HUDEP-2 (cell line): ENCODE data around the gene PTPRR.
"Not testable (repeated sequence)": the region's sequence is repeated elsewhere in the genome, so short reads cannot be mapped to it uniquely, and the experiment has no call there.

Experiments used
- DNase-seq, 76 experiments: peaks; one replicate each; lab custom pipeline; 2025; ENCODE audit not compliant: unreplicated experiment in 76 of 76; lab: John Stamatoyannopoulos, UW

Gene PTPRR

DNA sequence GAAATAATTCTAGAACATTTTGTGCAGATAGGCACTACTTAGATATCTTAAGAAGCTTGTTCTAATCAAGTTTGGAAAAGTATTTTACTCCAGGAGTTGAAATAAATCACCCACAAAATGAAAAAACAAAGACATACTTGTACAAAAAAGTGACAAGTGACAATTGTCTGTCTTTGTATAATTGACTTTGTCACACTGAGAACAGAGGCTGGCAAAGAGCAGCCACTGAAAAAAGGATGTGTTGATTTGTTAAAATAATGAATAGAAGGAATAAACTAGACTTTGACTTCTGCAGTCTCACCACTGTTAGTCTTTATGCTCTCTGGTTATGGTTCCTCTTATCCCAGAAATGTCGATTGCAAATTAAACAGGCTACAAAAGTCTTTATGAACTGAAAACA is 77.6 kb downstream of the PTPRR start:
- DNase-seq, result no peak

DNA sequence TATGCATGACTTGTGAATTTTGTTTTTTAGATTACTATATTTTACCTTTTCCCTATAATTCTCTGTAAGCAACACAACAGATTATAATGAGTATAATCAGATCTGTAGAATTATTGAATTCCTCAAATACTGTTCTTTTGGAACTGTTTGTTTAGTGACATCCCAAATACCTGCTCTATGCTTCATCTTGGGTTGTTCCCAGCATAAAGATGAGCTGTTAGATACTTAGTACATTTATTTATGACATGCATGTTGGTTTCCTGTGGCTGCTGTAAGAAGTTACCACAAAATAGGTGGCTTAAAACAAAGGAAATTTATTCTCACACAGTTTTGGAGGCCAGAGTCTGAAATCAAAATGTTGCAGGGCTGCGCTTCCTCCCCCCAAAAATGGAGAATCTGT is 78.4 kb downstream of the PTPRR start:
- no peak for DNase-seq

DNA sequence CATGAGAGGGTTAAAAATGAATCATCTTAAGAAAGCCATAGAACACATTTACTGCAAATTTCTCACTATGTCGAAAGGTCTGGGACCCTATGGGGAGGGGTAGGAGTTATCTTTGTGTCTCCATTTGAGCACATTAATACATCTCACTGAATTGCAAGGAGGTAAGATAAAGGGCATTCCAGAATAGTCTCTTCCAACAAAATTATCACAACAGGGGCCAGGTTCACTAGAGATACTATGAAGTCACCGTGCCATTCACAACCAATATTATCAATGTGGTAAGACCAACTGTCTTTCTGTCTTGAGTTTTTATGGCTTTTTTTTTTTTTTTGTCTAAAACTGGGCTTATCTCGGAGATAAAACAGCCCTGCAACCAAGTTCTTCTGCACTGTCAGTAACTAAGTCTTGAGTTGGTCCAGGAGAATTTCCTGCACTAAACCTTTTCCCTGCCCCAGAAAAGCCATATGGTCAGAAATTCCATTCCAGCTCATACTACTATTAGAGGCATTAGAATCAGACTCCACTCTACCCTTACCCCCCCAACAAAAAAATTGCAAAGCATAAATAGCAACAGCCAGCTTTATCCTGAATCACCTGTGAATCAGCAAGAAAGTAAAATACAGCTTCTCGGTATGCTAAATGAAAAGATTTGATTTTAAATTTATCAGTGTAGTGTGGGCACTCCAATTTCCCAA is 79.7 kb downstream of the PTPRR start:
- DNase-seq, result no peak

DNA sequence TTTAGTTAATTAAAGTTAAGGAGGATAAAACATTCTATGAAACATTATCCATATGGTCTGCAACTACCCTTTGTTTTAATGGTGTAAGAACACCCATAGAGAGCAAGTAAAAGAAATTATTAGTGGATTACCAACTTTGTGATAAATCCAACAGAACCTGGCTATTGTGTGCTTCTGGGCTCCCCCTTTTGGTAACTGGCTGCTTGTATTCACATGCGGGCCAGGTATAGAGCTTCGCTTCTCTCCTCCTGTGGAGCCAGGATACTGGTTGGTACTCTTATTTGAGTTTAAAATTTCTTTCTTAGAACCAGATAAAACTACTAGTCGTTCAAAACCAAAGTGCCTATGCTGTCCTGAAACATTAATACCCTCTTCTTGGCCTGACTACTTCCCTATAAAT is 81.0 kb downstream of the PTPRR start:
- no peak for DNase-seq

DNA sequence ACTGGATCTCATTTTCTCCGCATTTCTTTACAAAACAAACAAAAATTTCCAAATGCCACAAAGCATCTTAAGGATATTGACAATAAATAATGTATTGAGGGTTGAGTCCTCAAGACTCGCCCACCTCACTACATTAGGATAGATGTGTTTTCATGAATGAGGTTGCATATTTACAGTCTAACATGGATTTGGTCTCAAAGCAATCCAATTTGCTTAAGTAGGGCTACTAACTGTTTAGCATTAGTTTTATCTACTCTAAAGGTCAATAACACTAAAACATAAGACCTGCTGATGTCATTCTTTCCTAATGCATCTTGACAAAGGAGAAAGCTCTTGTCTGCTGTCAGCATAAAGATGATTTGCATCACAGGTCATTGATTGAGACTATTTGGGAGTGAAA is 82.4 kb downstream of the PTPRR start:
- no peak for DNase-seq

DNA sequence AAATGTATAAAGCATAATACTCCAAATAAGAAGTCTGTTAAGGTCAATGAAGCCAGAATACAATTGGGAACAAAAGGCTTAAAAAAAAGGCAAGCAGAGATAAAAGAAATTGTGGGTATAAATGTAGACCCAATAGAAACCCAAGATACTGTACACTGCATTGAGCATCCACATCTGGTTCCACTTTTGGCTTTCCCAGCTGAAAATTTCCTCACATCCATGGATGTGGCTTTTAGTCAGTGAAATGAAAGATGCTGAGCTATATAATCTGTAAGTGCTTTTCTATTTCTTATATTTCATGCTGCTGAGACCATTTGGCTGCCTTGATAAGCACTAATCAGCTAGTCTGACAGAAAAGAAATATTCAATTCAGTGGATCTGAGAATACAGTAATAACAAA is 83.5 kb downstream of the PTPRR start:
- no peak for DNase-seq

DNA sequence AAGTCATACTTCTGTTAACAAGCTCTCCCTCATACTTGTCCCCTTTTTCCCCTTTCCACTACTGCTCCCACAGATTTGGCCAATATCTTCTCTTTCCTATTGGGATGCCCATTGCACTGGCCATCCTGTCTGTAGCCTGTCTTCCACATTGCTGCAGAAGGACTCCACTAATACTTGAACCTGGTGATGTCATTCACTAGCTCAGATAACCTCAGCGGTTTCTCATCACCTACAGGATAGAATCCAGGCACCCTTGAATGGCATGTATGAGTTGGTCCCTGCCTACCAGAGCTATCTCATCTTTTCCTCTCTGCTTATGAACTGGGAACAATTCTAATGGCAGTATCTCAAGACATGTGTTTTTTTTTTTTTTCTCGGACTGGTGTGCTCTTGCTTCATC is 84.6 kb downstream of the PTPRR start:
- DNase-seq, result no peak

DNA sequence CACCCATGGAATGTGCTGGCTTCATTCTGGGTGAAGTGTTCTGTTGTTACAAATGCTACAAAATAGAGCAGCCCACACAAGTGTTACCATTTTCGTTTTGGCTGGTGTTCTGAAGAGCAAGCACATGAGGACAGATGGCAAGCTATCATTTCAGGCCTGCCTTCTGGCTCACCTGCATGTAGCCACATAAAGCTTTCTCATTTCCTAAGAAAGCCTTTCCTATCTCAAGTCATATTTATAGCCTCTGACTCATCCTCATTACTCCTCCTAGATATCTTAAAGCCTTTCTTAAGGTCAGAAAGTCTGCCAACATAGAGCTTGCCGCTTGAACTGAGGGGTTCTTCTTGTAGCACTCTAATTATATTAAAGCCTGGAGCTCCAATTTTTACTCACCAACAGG is 89.0 kb downstream of the PTPRR start:
- DNase-seq, result no peak

DNA sequence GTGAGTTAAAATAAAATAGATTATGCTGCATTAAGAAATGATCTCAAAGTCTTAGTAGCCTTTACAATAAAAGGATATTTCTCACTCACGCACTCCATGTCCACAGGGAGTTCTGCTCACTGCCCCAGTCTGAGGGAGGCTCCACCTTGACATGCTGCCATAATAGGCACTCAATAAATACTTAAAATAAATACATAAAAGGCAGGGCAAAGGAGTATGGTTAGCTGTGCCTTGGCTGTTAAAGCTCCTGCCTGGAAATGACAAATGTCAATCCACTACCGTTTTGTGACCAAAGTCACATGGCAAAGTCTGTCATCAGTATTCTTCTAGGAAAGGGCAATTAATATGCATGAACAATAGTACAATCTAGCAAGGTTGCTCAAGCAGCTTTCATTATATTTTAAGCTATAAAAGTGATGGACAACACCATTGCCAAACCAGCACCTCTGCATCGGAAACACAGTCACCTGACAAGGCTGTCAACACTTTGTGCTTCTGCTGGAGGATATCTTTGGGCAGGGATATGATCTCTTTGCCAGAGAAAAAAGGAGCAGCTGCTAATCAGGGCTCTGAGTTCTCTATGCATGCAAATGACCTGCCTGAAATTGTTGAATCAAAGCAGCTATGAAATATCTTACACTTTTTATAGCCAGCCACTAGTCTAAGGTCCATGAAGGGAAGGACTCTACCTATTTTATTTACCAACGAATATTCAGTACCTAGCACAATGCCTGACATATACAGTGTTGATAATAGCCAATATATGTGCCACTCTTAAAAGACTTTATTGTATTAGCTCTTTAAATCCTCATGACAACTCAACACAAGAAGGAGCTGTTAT is 90.1 kb downstream of the PTPRR start:
- no peak for DNase-seq

DNA sequence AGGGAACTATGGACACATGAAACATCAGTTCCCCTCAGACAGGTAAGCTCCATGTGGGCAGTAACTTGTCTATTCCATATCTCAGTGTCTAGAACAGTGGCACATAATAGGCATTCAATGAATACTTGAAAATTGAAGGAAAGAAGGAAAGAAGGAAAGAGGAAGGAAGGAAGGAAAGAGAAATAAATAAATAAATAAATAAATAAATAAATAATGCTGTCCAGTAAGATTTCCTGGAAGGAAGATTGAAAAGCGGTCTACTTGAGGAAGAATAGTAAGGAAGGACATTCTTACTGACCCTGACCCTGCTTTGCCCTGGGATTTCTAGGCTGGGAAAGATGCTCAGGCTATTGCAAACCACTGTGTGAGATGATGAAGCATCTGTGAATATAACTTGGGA is 91.5 kb downstream of the PTPRR start:
- no peak for DNase-seq

DNA sequence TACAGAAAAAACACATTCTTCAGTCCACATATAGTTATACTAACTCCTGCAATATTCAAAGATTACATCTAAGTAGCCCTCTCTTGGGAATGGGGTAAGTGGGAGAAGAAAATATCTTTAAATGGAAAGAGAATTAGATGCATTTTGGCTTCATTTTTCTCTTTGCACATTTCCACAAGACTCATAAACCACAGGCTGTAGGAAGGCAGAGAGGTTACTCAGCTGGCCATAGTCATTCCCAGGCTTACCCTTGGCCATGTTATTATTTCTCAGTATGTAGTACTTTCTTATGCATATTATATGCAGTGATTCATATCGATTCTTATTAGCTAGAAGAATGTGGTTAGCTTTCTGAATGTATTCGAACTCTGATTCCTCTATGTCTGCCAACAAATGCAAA is 92.2 kb downstream of the PTPRR start:
- no peak for DNase-seq

DNA sequence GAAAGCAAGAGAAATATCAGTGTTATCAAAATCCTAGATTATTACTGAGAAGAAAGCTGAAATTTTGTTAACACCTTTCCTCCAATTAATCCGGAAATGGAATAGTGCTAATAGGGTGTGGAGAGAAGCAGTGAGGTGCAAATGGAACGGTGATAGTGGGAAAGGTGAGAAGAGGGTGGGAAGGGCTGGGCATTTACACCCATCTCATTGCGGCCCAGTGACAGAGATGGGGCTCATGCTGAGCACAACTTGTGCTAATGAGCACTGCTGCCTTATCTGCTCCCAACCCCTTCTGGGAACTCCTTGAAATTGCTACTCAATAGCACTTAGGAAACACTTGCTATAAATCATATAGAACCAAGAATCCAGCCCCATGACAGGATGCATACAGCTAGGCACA is 94.4 kb downstream of the PTPRR start:
- DNase-seq, result no peak

DNA sequence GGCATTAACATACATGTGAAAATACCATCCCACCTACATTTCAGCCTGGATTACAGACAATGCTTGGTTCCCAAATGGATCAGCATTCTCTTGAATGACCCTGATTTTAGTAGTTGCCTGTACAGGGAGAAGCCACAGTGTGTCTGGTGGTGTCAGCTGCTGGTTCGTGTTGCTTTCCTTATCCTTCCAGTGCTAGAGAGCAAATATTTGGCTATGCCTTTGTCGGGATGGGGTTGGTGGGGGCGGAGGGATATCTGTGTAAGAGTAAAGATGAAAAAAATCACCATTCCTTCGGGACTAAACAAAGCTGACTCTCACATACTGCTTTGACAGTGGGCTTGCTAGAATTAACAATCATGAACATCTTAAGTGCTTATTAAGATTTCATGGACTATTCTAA is 96.0 kb downstream of the PTPRR start:
- DNase-seq, result no peak

DNA sequence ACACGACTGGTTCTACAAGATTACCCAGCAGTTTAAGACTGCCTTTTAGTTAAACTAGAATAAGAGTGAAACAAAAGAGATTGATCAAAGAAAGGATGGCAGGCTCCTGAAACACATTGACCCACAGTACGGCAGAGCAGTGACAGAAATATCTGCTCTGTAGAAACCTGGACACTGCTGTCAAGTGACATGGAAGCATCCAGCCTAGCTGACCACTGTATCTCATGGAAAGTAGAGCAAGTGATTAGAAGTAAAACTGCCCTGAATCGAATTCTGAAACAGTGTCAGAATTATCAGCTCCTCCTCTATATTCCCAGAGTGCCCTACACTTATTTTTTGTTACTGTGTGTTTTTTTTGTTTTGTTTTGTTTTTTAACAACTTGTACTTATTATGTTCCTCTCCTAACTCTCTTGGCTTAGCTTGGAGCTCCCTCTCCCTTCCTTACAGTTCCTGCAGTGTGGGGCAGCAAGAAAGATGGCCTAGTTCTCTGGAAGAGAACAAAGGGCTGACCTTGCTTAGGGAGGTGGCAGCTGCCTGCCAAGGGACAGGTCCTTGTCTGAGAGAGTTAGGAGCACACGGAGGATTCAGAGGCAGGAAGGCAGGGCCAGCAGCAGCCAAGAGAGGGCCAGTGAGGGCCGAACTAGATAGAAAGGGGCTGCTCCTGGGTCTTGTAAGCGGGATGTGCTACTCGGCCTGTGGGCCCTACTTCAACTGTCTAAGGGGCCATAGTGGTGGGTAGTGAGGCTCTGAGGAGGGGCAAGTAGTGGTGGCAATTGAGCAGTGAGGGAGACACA is 97.2 kb downstream of the PTPRR start:
- DNase-seq, result no peak

DNA sequence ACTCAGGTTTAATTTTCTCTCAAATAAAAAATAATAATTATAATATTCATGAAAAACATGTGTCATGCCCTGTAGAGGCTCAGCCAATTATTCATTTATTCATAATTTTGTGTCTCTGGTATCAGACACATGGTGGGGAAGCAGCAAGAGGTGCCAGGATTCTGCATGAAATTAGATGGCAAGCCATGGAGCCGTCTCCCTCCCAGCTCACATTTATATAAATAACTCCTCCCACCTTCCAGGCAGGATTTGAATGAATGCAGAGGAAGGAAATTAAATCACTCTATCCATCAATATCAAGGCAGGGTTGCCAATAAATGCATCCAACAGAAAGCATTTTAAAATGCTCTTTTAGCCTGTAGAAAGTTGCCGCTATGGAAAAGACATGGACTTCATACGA is 98.1 kb downstream of the PTPRR start:
- no peak for DNase-seq

DNA sequence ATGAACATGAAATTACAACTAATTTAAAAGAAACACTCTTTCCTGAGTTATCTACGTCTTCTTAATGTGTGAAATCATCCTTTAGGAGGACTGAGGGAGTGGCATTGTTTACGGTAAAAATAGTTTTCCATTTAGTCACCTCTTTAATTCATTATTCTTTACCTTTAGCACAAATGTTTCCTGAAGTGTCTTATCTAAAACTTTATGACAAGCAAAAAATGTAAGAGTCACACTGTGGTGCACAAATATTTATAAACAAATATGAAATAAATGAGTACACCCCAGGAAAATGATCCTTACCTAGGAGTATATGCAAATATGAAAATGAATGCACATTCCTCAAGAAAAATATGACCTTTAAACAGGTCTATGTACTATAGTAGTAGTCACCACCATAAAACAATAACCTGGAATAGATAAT is 104.6 kb downstream of the PTPRR start:
- DNase-seq, result no peak

DNA sequence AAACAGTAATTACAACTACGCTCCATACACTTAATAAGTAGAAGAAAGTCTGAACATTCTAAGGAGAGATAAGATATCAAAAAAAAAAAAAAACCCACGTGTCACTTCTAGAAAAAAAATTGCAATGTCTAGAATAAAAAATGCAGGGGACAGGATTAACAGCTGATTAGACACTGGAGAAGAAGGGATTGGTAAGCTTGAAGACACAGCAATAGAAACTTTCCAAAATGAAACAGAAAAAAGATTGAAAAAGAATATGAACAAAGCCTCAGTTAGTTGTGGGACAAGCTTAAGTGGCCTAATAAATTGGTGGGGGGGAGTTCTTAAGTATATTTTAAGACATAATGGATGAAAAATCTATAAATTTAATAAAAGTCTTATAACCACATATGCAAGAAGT is 105.5 kb downstream of the PTPRR start:
- no peak for DNase-seq

DNA sequence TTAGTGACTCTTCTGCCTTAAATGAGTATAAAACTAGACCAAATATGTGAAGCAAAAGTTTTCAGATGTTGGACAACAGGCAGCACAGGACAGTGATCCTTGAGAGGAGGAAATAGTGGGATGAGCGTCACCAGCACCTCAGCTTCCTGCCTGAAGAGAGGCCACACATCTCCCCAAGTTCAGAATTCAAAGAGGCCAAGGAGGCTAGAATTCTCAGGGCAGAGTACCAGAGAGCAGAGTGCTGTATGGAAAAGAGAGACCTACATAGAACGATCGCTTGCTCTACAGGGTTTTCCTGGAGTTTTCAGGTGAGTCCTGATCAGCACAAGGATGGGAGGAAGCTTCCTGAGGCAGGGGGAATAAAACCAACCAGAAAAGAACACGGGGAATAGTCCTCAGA is 107.0 kb downstream of the PTPRR start:
- no peak for DNase-seq

DNA sequence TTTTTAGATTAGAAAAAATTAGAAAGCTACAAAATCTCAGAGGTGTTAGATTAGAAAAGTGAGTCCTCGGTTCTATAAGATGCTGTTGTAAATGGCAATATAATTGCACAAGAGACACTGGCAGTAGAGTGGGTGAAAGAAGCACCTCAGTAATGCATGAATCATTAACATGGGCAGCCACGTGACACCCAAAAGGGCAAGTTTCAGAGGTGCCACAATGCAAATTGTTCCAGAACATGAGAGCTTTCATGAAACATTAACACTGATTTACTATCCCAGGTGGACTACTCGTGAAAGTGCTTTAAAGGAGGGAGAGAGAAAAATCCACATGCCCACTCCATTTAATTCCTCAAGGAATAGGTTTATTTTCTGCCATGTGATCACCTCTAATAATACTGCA is 108.4 kb downstream of the PTPRR start:
- no peak for DNase-seq

DNA sequence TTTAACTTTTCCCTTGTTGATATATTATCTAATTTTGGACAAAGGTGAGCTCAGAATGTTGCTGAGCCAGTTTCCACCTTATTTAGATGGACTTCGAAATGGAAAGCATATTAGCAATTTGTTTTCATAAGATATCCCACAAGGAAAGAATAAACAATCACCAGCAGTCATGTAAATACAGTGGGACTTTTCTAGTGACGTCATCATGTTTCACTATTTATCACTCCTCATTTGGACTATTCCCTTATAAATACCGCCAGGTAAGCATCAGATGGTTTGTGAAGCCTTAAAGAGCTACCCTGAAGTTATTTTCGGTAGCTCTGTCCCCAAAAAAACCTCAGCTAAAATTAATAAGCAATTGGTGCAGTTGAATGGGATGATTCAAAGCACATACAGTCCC is 110.7 kb downstream of the PTPRR start:
- DNase-seq, result no peak

DNA sequence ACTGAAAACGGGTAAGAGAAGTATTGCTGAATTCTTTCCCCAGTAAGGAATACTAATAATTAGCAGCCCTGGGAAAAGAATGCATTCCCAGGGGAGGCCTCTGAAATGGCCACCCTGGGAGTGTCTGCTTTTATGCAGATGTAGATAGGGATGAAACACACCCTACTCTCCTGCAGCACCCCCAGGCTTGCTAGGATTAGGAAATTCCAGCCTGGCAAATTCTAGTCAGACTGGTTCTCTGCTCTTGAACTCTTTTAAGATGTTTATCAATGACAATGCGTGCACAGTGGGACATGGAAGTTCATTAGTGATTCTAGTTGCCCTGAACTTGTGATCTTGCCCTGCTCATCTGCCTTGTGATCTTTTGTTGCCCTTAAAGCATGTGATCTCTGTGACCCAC is 112.5 kb downstream of the PTPRR start:
- not testable (repeated sequence) for DNase-seq

DNA sequence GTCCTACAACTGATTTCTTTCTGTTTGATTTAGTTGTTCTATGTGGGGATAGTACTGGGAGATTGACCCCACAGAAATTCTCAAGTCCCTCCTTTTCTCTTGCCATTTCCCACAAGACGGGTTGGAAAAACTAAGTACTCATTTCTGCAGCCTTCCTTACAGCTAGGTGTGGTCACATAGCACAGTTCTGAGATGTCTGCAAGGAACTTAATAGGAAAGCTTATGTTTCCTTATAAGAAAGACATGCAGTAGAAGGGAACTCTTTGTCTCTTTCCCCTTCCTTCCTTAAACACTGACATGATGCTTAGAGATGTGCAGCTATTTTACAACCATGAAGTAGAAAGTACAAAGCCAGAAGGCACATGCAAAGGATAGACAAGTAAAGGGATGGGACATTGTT is 113.7 kb downstream of the PTPRR start:
- DNase-seq, result no peak
